Endothelial cell (in vitro differentiated cells): Measurements from ENCODE around the gene TNFRSF19. TPM values are rescaled to one million over a fixed set of nuclear protein-coding genes. Genes with fewer than 3 reads are reported as not detected.

Experiments used
- DNase-seq: peaks from one replicate; pipeline ENCODE4 v3.0.0; 2021; ENCODE audit warnings: low spot score
- H3K27ac Mint-ChIP-seq: one replicate; pipeline ENCODE4 v1.8.0; 2021; ENCODE audit warnings: mixed read lengths, inconsistent platforms; ENCODE audit not compliant: unreplicated experiment
- H3K27me3 Mint-ChIP-seq: one replicate; pipeline ENCODE4 v1.8.0; 2021; ENCODE audit warnings: mild to moderate bottlenecking, moderate library complexity, mixed read lengths, inconsistent platforms; ENCODE audit not compliant: unreplicated experiment
- H3K36me3 Mint-ChIP-seq: one replicate; pipeline ENCODE4 v1.8.0; 2021; ENCODE audit warnings: mild to moderate bottlenecking, low read depth, mixed read lengths, inconsistent platforms; ENCODE audit not compliant: unreplicated experiment
- H3K4me1 Mint-ChIP-seq: one replicate; pipeline ENCODE4 v1.8.0; 2021; ENCODE audit warnings: mild to moderate bottlenecking, mixed read lengths, inconsistent platforms; ENCODE audit not compliant: unreplicated experiment
- H3K4me3 Mint-ChIP-seq: one replicate; pipeline ENCODE4 v1.8.0; 2021; ENCODE audit warnings: mild to moderate bottlenecking, mixed read lengths, inconsistent platforms; ENCODE audit not compliant: unreplicated experiment
- H3K9me3 Mint-ChIP-seq: one replicate; pipeline ENCODE4 v1.8.0; 2021; ENCODE audit warnings: mixed read lengths, inconsistent platforms; ENCODE audit not compliant: unreplicated experiment
- CTCF ChIP-seq: fragments of 200-600 bp; sonication (generic); IDR thresholded peaks from one replicate; pipeline ENCODE4 v1.5.0; 2021; ENCODE audit warnings: antibody characterized with exemption; ENCODE audit not compliant: unreplicated experiment
- total RNA-seq: library from RNA; stranded (reverse); fragmentation: NEBNext Ultra II Directional; extraction: Animal tissue kit (Norgen Biotek cat#: 25700); gene quantifications from one replicate; pipeline ENCODE4 v1.2.1, GENCODE V29; 2021; ENCODE audit not compliant: unreplicated experiment

TNFRSF19 gene
- total RNA-seq, 1 donor from 2014 or later, result 8.8 TPM

- no peak overlapping the region for H3K4me3 Mint-ChIP-seq
- no peaks in the 10 kb centered on the region for H3K4me1 Mint-ChIP-seq
- H3K9me3 Mint-ChIP-seq, result no peaks in the 10 kb centered on the region
- no peak for TF ChIP-seq CTCF
- no peak for DNase-seq
- H3K36me3 Mint-ChIP-seq, result peaks cover 6% of the 10 kb centered on the region
- no peaks in the 10 kb centered on the region for H3K27me3 Mint-ChIP-seq
- no peak overlapping the region for H3K27ac Mint-ChIP-seq
Measured at GRCh38 chr13:23599083-23599925, 29.1 kb downstream of the TNFRSF19 start.

GRCh38 chr13:23600100-23600499 lies 29.9 kb downstream of the TNFRSF19 start:
- H3K4me1 Mint-ChIP-seq, result no peaks in the 10 kb centered on the region
- H3K27me3 Mint-ChIP-seq, result no peaks in the 10 kb centered on the region
- no peaks in the 10 kb centered on the region for H3K9me3 Mint-ChIP-seq
- DNase-seq, result no peak
- H3K4me3 Mint-ChIP-seq, result no peak overlapping the region
- H3K36me3 Mint-ChIP-seq, result peaks cover 5% of the 10 kb centered on the region
- TF ChIP-seq CTCF, result no peak
- H3K27ac Mint-ChIP-seq, result no peak overlapping the region

GRCh38 chr13:23600534-23600933 lies 30.3 kb downstream of the TNFRSF19 start:
- Mint-ChIP-seq H3K9me3 (no peaks in the 10 kb centered on the region), H3K36me3 (peaks cover under 1% of the 10 kb centered on the region), H3K4me3 (no peak overlapping the region), H3K4me1 (no peaks in the 10 kb centered on the region), H3K27ac (no peak overlapping the region), H3K27me3 (peaks cover under 1% of the 10 kb centered on the region)
- no peak for DNase-seq
- TF ChIP-seq CTCF, result no peak

GRCh38 chr13:23605831-23606230 lies 35.6 kb downstream of the TNFRSF19 start:
- H3K27me3 Mint-ChIP-seq, result peaks cover 3% of the 10 kb centered on the region
- no peak for DNase-seq

More at GRCh38 chr13:23605831-23606230, 35.6 kb downstream of the TNFRSF19 start:
- no peaks in the 10 kb centered on the region for H3K36me3 Mint-ChIP-seq
- H3K9me3 Mint-ChIP-seq, result no peaks in the 10 kb centered on the region
- no peak overlapping the region for H3K27ac Mint-ChIP-seq
- TF ChIP-seq CTCF, result no peak
- no peak overlapping the region for H3K4me3 Mint-ChIP-seq
- peaks cover 8% of the 10 kb centered on the region for H3K4me1 Mint-ChIP-seq
